Femur (tissue), 1 donor: Measurements from ENCODE around the gene CKAP2L.
A peak's percentile ranks its signal among the peaks of the same experiment; 100 is the strongest.

Source experiments
- DNase-seq: peaks from one replicate; pipeline ENCODE4 v3.0.0-alpha.2; 2017

CKAP2L gene

GRCh38 chr2:112758711-112759110, 5.7 kb downstream of the CKAP2L start:
- no peak for DNase-seq

- no peak for DNase-seq
Measured at GRCh38 chr2:112757265-112757664, 7.1 kb downstream of the CKAP2L start.

GRCh38 chr2:112756207-112756606, 8.2 kb downstream of the CKAP2L start:
- DNase-seq: no peak

DNA sequence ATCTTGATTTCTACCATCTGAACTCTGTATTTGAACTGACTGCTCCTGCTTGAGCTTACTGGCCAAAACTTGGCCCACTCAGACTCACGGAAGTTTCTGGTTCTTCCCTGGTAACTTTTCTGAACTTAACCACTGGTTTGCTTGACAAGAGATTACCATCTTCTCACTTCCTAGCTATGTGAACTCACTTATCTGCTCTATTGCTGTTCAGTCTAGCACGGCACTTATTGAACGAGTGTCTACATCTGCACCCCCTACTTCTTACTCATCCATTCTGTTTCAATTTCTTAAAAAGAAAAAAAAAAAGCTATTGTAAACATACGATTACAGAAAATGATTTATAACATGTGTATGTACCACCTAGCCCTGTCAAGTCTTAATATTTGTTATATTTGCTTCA, 9.0 kb downstream of the CKAP2L start:
- no peak for DNase-seq

DNA sequence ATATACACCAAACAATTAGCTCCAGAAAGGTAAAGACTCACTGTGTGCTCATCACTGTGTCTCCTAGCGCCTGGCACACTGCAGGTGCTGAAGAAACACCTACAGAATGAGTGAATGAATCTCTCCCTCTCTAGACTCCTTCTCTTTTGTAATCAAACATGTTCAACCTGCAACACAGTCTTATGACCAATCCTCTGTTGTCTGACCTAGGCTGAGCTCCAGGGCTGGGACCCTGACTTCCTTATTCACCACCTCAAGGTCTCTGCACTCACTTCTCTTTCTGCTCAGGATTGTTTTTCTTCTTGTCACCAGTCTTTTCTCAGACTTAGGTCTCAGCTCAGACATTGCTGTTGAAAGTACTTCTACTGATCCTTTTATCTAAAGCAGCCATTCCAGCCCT, 9.8 kb downstream of the CKAP2L start:
- no peak for DNase-seq

GRCh38 chr2:112752667-112753066, 11.7 kb downstream of the CKAP2L start:
- DNase-seq: no peak

- no peak for DNase-seq
Measured at GRCh38 chr2:112751451-112752197, 12.8 kb downstream of the CKAP2L start.

- no peak for DNase-seq
Measured at GRCh38 chr2:112750560-112750843, 13.9 kb downstream of the CKAP2L start.

- peak; percentile 83 for DNase-seq
Measured at GRCh38 chr2:112749755-112750559, 14.5 kb downstream of the CKAP2L start.

DNA sequence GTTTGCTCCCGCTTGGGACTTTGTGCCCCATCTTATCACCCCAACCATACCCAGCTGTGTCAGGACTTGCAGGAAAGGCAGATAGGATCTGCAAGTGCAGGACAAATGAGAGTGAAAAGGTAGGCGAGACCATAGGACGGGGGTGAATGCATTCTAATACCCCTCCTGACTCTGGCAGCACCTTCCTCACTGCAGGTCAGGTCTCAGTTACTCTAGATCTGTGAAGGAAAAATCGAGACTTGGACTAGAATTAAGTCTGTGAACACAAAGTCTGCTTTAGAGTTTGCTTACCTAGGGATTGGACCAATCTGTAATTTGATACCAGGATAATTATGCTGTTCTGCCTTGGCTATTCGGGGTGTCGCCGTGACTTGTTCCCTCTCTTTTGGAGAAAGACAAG, 23.9 kb downstream of the CKAP2L start:
- DNase-seq: no peak

DNA sequence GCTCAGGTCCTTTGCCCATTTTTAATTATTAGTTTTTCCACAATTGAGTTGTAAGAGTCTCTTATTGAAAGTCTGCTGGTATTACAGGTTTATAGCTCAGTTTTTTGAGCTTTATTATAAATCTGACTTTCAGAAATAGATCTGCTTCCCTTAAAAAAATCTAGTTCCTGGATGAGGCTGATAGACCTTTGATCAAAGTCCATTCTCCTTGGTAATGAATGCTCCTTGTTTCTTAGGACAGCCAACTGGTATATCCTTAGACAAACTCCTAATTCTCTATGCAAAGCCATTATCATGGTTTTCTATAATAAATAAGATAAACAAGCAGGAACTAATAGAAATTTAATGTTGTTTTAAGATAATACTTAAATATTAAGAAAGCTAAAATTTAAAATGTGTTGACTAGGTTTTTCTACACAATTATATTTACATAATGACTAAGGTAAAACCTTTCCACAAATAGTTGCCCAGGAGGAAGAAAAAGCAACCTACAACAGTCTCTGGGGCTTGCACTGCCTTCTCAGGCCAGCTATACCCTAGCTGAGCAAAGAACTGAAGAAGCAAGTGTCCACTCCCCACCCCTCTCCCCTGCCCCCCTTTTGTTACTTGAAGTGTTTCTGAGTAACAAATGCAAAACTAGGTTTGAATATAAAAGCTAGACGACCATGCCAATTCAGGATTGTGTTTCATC, 26.7 kb downstream of the CKAP2L start:
- DNase-seq: no peak

- DNase-seq: no peak
Measured at GRCh38 chr2:112733871-112734270, 30.5 kb downstream of the CKAP2L start.

DNA sequence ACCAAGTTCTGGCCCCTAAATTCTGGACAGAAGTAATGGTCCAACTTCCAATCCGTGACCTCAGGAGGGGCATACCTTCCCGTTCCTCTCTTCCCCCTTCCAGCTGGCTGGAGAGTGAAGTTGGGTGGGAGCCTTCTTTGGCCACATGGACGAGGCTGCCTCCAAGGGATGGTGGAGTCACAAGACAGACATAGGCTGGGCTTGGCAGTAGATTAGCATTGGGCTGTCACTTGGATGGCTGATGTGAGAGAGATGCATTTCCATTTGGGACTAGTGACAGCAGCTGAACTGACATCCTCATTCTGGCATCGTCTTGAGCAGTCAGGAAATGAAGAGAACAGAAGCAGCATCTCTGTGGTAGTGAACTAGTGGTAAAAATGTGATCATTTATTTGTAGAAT, 31.0 kb downstream of the CKAP2L start:
- DNase-seq: no peak

GRCh38 chr2:112731479-112731878, 32.9 kb downstream of the CKAP2L start:
- DNase-seq: no peak

GRCh38 chr2:112730791-112731190, 33.6 kb downstream of the CKAP2L start:
- no peak for DNase-seq

GRCh38 chr2:112730216-112730615, 34.2 kb downstream of the CKAP2L start:
- DNase-seq: no peak

- DNase-seq: no peak
Measured at GRCh38 chr2:112728378-112729175, 35.8 kb downstream of the CKAP2L start.

- DNase-seq: no peak
Measured at GRCh38 chr2:112728029-112728362, 36.4 kb downstream of the CKAP2L start.

GRCh38 chr2:112727276-112728028, 37.0 kb downstream of the CKAP2L start:
- DNase-seq: no peak

GRCh38 chr2:112726487-112727190, 37.8 kb downstream of the CKAP2L start:
- DNase-seq: peak; percentile 90

DNA sequence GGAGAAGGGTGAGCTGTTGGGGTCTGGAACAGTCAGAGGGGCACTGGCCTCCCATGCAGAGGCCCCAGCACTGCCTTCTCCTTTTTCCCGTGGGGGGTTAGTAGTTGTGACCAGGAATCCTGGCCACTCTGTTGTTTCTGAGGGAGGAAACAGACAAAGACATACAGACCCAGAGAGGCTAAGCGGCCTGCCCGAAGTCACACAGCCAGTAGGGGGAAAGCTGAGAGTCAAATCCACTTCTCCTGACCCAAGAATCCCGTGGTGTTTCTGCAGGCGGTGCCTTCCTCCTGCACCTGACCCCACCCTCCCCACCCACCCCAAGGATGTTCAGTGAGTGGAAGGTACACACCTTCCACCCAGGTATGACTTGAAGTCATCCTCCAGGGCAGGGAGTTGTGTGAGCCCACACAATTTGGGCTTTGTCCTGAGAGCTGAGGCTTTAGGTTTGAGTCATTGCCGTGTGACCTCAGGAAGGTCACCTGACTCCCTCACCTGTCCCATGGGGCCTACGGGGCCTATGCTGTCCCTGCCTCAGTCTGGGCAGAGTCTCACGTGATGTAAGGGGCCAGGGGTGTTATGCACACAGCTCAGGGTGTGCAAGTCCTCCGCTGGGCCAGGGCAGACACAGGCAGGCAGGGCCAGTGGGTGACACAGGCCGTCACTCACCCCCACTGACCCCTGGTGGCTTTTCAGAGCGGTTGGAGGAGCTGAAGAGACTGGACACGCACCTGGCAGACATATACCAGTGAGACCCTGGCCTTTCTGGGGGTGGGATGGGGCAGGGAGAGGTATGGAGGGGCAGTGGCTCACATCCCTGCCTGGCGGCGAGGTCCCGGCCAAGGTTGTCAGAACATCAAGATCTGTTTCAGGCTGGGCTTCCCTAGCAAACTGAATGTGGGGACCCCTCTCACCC, 38.6 kb downstream of the CKAP2L start:
- no peak for DNase-seq
